HG03460 (cell line): ENCODE data around the gene ADAM15.

Source experiments
- ATAC-seq: cut with Tn5 transposase; IDR thresholded peaks from one replicate; pipeline ENCODE4 v1.9.1; 2021; ENCODE audit not compliant: unreplicated experiment

ADAM15 gene

GRCh38 chr1:155050560-155051341 is at the start of gene ADAM15:
Gene ADAM15, plus strand, starts transcription at chr1:155051316. Its CDS starts 71 bp downstream, at chr1:155051387.
- peak; percentile 64 for ATAC-seq

- no peak for ATAC-seq
Observed at GRCh38 chr1:155001425-155001674, 49.8 kb upstream of the ADAM15 start.

DNA sequence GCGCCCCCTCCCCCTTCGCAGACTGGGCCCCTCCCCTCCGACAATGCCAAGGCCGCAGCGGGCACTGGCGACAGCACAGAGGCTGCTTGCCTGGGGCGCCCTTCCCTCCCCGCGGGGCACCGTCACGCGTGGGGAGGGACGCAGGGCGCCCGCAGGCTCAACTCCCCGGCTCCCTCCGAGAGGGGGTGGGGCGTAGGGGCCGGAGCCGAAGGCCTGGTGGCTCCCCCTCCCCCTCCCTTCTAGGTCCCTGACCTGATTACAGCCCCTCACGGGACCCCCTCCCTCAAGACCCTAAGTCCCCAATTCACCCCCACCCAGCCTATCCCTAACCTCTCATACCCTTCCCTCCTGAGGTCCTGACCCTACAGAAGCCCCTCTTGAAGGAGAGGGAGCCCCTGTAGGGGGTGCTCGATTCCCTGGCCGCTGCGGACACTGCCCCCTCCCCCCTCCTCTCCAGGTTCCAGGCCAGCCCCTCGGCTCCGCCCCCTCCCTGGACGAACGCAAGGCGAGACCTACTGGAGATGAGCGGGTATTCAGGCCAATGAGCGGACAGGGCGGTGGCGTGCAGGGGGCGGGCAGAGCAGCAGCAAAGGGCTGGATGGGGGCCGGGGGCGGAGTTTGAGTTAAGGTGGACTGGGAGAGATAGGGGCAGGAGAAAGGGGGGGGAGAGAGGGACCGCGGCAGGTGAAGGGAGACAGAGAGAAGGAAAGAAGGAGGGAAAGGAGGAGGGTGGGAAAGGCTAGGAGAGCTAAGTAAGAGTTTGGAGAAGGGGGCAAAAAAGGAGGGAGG is 49.2 kb upstream of the ADAM15 start:
- peak; percentile 51 for ATAC-seq

DNA sequence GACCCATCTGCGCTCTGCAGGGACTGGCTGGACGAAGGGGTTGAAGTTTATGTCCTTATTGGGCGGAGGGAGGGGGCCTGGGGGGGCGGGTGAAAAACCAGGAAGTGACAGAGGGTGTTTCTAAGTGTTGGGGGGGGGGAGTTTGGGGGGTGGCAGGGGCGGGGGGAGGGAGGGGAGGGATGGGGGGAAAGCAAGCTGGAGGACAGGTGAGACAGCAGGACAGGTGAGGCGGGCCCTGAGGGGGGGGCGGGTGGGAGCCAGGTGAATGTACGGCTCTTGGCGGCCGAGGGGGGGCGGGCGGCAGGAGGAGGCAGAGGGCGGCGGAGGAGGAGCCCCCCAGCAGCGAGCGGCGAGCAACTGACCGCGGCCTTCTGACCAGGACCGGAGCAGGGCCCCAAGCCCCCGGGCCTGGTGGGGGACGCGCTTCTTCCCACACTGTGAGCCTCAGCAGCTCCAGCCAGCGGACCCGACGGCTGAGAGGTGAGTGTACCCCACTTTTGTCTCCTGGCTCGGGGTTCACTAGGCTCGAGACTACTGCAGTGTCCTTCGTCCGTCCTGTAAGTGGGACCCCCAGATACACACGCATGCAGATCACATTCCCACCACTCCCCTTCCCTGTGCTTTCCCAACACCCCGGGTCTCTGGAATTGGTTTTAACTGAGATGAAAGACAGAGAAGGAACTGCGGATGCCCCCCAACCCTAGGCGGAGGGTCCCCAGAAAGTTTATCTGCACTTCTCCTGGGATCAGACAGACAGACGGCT is 48.5 kb upstream of the ADAM15 start, which contains the start of gene ZBTB7B:
ZBTB7B (plus strand) TSS at position 339 of the 763 bp plus-strand sequence. CDS start 11,859 bp downstream, outside the sequence.
- no peak for ATAC-seq

DNA sequence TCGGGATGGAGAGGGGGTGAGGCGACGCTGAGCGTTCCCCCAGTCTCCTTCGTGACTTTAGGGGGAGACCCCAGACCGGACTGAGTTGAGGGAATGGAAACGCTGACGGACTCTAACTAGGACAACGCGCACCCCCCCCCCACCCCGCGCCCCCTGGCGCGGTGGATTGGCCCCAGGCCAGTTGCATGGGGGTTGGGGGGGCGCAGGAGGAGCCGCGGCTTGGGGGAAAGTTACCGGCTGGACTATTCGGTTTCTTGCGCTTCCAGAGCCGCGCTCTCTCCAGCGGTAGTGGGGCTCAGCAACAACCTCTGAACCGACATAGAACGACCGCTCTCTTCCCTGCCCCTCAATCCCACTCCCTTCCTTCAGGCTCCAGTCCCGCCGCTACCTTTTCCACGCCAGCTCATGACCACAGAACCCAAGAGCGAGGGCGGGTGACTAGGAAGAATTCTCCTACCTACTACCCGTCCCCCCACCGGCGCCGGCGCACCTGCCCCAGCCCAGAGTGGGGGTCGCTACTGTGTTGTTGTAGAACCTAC is 47.8 kb upstream of the ADAM15 start:
- no peak for ATAC-seq

DNA sequence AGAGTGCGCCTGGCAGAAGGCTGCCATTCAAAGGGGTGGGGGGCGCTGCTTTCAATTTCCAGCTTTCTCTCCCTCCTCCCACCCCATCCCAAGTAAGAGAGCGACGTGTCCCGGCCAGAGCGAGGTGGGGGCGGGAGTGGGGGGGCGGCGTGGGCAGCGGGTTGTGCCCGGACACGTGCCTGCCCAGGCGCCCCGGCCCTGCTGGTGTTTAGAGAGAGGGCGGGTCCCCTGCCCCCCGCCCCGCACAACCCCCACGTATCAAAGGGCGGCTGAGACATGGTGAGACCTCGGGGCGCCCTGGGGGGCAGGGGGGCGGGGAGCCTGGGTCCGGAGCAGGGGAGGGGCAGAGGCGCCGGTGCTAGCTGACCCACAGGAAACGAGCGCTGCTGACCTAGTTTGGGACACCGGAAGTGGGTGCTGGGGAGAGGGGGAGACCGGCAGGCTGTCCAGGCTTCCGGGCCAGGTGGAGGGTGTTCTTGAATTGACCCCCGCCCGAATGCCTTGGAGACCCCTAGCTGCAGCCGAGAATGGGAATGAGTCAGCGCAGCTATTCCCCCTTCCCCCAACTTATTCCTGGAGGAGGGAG is 47.3 kb upstream of the ADAM15 start:
- no peak for ATAC-seq

DNA sequence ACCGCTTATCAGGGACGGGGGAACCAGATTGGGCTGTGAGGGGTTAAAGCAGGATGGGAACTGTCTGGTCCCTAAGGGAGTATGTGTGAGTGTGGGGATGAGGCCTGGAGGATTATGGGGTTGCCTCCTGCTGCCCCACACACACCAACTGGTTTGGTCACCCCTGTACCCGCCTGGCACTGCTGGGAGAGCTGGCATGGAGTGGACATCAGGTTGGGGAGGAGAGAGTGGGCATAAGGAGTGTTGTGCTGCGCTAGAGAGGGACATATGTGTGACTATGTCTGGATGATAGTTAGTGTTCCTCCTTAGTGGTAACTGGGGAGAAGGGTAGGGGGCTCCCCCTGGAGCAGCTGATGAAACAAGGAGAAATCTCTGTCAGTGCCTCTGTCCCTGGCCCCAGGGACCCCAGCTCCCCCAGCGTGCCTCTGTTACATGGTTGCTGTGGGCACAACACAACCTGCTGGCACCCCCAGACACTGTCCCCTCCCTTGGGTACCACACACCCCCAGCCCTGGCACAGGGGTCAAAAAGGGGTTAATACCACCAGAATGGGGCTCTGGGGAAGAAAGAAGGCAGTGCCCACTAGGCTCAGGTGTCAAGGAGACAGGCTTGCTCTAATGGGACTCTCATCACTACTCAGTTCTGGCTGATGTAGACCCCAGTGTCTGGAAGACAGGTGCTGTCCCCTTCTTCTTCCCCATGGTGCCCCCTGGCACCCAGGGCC is 46.6 kb upstream of the ADAM15 start:
- ATAC-seq = no peak

DNA sequence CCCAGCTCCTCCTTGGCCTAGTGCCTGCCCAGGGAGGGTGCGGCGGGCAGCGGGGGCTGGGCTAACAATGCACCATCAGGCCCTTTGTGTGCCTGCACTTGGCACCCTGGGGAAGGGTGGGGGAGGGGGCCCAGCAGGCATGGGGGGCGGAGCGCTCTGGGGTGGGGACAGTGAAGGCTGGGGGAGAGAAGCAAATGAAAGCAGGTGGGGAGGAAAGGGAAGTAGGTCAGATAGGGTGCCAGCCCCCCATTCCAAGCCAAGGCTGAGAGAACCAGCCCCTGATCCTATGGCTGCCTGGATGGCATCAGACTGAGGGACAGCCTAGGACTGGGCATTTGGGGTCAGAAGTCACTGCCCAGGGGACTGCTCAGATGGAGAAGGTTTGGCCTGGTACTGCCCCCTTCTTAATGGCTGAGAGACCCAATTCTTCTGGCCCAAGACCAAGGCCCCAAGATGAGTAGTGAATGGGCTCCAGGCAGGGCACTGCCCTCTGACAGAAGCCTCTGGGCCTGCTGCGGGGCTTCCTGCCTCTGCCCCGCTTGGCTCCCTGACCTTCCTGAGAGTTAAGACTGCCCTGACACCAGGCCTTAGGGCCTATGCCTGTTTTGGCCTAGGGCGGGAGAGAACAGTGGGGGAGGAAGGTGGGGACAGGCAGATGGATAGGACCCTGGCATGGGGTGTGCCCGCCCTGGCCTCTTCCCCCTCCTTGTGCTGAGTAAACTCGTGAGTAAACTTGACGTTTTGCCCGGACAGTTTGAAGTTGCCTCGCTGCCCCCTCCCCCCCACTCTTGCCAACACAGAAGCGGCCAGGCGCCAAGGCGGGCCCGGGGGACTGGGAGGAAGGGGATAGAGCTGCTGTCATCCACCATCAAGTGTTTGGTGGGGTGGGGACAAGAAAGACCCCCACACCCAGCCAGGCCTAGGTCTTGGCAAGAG is 45.8 kb upstream of the ADAM15 start:
- ATAC-seq = no peak

DNA sequence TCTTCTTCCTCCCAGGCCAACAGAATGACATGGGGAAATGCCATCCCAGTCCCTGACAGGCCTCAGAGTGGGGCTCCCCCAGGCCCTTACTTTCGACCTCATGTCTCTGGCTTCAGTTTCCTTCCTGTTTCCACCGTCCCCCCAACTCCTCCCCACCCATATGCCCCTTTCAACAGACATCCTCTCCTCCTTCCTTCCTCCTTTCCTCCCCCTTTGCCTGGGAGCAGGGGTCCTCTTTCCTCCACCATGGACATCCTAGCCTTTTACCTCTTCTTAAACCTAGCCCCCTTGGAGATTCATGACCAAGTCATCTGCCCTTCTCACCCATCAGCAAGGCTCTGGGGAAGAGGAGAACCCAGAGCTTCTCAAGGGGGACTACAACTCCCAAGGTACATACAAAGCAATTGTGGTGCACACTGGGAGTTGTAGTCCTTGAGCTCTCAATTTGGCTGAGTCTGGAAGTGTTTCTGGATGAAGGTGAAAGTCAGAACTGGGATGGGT is 44.5 kb upstream of the ADAM15 start:
- ATAC-seq = no peak

DNA sequence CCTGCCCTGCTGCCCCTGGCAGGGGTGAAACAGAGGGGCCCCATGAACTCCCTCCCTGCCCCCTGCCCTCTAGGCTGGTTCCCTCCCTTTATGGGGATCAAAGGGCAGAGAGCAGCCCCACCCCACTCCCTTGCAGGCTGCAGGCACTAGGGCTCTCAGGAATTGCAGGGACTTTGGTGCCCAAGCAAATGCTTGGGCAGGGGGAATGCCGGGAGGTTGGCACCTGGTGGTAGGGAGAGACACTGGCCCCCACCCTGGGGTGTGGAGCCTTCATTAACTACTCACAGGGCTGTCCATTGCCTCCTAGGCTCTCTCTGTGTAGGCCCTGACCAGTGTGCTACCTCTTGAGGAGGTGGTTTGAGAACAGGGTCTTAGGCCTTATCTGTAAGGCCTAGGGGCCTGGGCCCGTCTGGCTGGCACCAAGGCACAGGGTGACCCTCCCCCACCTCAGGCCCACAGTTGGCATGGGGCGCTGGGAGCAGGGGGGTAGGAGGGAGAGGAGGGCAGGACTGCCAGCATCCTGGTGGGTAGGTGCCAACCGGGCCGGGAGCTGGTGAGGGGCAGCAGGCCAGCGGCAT is 43.8 kb upstream of the ADAM15 start:
- no peak for ATAC-seq

DNA sequence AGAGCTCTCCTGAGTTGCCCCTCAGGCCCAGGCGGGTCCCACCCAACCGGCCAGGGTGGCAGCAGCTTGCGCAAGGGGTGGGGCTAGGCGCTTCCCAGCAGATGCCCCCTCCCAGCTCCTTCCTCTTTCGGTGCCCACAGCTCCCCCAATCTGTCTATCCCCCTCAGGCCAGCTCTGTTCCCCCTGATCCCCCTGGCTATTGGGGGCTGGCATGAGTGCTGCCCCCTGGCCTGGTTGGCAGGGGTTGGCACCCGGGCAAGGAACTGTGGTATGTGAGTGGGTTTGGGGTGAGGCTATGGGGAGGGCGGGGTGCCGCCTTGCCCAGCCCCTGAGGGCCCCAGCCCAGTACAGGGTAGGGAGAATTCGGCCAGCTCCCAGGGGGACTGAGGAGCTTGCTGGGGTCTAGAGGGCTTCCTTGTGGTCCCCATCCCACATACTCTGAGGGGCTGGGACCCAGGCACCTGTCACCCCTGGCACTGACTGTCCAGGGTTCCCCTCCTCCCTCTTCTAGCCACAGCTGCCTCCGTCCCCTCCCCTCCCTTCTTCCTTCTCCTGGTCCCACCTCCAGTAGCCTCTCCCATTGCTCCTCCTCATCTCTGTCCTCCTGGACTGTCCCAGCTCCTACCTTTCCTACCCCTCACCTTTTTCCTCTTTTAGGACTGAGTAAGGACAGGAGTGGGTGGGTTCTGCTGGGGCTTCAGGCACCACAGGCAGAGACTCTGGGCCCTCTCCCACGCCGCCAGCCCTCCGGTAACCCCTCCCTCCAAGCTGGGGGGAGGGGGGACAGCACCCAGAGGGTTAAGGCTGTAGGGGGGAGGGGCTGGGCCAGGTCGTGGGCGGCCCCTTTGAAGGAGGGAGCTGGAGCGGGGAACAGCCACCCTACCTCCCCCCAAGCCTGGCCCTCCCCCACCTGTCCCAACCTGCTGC is 42.8 kb upstream of the ADAM15 start:
- ATAC-seq = no peak

GRCh38 chr1:155009221-155009711 is 41.9 kb upstream of the ADAM15 start:
- no peak for ATAC-seq

GRCh38 chr1:155009742-155010141 is 41.4 kb upstream of the ADAM15 start:
- no peak for ATAC-seq

- ATAC-seq = no peak
Observed at GRCh38 chr1:155010211-155010918, 40.8 kb upstream of the ADAM15 start.

DNA sequence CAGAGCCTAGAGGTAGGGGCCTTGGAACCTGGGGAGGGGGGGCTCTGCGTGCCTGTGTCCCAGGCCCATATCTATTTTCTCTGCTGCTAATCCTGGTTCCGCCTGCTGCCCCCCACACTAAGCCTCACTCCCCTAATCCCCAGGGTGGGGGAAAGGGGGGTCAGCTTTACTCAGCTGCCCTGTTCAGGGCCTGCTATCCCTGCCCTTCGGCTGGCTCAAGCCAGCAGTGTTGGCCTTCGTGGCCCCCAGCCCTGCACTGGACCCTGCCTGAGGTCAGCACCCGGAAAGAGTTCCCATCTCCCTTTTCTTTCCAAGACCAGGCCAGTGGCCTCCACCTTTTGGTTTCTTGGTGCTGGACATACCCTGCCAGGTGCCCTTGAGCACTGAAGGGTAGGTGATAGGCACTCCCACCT is 40.1 kb upstream of the ADAM15 start:
- no peak for ATAC-seq

GRCh38 chr1:155011437-155012025 is 39.6 kb upstream of the ADAM15 start:
- ATAC-seq = no peak
